IMR-90 (cell line): ENCODE measurements around the gene CNTN4. TPM values are rescaled to one million over a fixed set of nuclear protein-coding genes. Genes with fewer than 3 reads are reported as not detected.

Experiments used
- ATAC-seq: fragments of 200-7000 bp; cut with Tn5 transposase; 2 replicates; pipeline ENCODE4 v1.9.1; 2020; ENCODE audit warnings: low read depth, mild to moderate bottlenecking, moderate library complexity
- BruUV-seq: library from RNA; stranded (reverse); fragments of 400-500 nt; replicated peaks from 2 replicates; lab custom pipeline; 2021; lab: Mats Ljungman, UMichigan
- CTCF ChIA-PET: fragments of 300-600 bp; formaldehyde crosslinking; extraction: SDS; loops from one replicate; lab custom pipeline; 2021; ENCODE audit warnings: antibody characterized with exemption; lab: Yijun Ruan, JAX
- POLR2A ChIA-PET: fragments of 300-600 bp; sonication (Branson Sonifier 250); formaldehyde crosslinking; loops from one replicate; lab custom pipeline; 2022; ENCODE audit warnings: antibody characterized with exemption; ENCODE audit not compliant: unreplicated experiment; lab: Charles Lee
- DNase-seq: peaks from one replicate; pipeline ENCODE4 v3.0.0; 2013
- H2AFZ ChIP-seq: replicated peaks from 2 replicates; pipeline ENCODE3; 2013; ENCODE audit warnings: low read length, mild to moderate bottlenecking; ENCODE audit not compliant: poor library complexity
- H2AK5ac ChIP-seq: 2 replicates; pipeline ENCODE4 v1.6.1; 2013; ENCODE audit warnings: low read depth, low read length, inconsistent platforms
- H2AK9ac ChIP-seq: replicated peaks from 2 replicates; pipeline ENCODE3; 2013; ENCODE audit warnings: mild to moderate bottlenecking, low read depth, low read length, moderate library complexity; ENCODE audit not compliant: poor library complexity
- H2BK120ac ChIP-seq: 2 replicates; pipeline ENCODE4 v1.6.1; 2013; ENCODE audit warnings: low read depth, low read length, inconsistent platforms
- H2BK15ac ChIP-seq: 3 replicates; pipeline ENCODE4 v1.6.1; 2013; ENCODE audit warnings: low read depth, low read length, inconsistent platforms
- H2BK20ac ChIP-seq: 2 replicates; pipeline ENCODE4 v1.6.1; 2013; ENCODE audit warnings: low read depth, mild to moderate bottlenecking, inconsistent platforms, low read length, moderate library complexity
- H2BK5ac ChIP-seq: 2 replicates; pipeline ENCODE4 v1.6.1; 2013; ENCODE audit warnings: mild to moderate bottlenecking, low read depth, low read length, inconsistent platforms; ENCODE audit not compliant: poor library complexity, severe bottlenecking
- H3K14ac ChIP-seq: replicated peaks from 2 replicates; pipeline ENCODE4 v1.6.1; 2013; ENCODE audit warnings: low read depth, low read length, inconsistent platforms
- H3K18ac ChIP-seq: 2 replicates; pipeline ENCODE4 v1.6.1; 2013; ENCODE audit warnings: low read depth, low read length, control low read depth
- H3K23ac ChIP-seq: 2 replicates; pipeline ENCODE4 v1.6.1; 2013; ENCODE audit warnings: low read depth, low read length, inconsistent platforms
- H3K27ac ChIP-seq: 2 replicates; pipeline ENCODE4 v1.5.1; 2013; ENCODE audit warnings: mild to moderate bottlenecking, control low read depth, low read length; ENCODE audit not compliant: insufficient read depth
- H3K27me3 ChIP-seq: 2 replicates; pipeline ENCODE4 v1.6.1; 2013; ENCODE audit warnings: low read length; ENCODE audit not compliant: control insufficient read depth, insufficient read depth
- H3K36me3 ChIP-seq: 2 replicates; pipeline ENCODE4 v1.6.1; 2013; ENCODE audit warnings: low read length, mixed read lengths; ENCODE audit not compliant: control insufficient read depth, insufficient read depth
- H3K4ac ChIP-seq: 2 replicates; pipeline ENCODE4 v1.6.1; 2013; ENCODE audit warnings: low read depth, low read length, inconsistent platforms
- H3K4me1 ChIP-seq: 2 replicates; pipeline ENCODE4 v1.6.1; 2013; ENCODE audit warnings: low read length, mixed read lengths; ENCODE audit not compliant: control insufficient read depth, insufficient read depth
- H3K4me2 ChIP-seq: 2 replicates; pipeline ENCODE4 v1.6.1; 2013; ENCODE audit warnings: low read depth, mild to moderate bottlenecking, control low read depth, low read length, moderate library complexity
- H3K4me3 ChIP-seq: 2 replicates; pipeline ENCODE4 v1.5.1; 2013; ENCODE audit warnings: low read depth, mild to moderate bottlenecking, control low read depth, low read length, moderate library complexity; ENCODE audit not compliant: insufficient read depth
- H3K56ac ChIP-seq: 2 replicates; pipeline ENCODE4 v1.6.1; 2013; ENCODE audit warnings: low read length, inconsistent platforms; ENCODE audit not compliant: insufficient read depth; ENCODE audit errors: extremely low read depth
- H3K79me1 ChIP-seq, 2 experiments: 2 replicates each; pipeline ENCODE4 v1.6.1; 2013; ENCODE audit warnings: low read length in 2 of 2, inconsistent platforms in 1 of 2, low read depth in 1 of 2
- H3K9ac ChIP-seq: 2 replicates; pipeline ENCODE4 v1.6.1; 2013; ENCODE audit warnings: low read depth, low read length, control low read depth
- H3K9me1 ChIP-seq: 2 replicates; pipeline ENCODE4 v1.6.1; 2013; ENCODE audit warnings: low read length, inconsistent platforms; ENCODE audit not compliant: insufficient read depth
- H3K9me3 ChIP-seq: 2 replicates; pipeline ENCODE4 v1.6.1; 2013; ENCODE audit warnings: low read length; ENCODE audit not compliant: control insufficient read depth, insufficient read depth
- H4K20me1 ChIP-seq: 2 replicates; pipeline ENCODE4 v1.6.1; 2013; ENCODE audit warnings: low read length, inconsistent platforms; ENCODE audit not compliant: insufficient read depth
- H4K5ac ChIP-seq: 2 replicates; pipeline ENCODE4 v1.6.1; 2013; ENCODE audit warnings: mild to moderate bottlenecking, low read depth, low read length, control low read depth
- H4K8ac ChIP-seq, 2 experiments: 2 replicates each; pipeline ENCODE4 v1.6.1; 2013; ENCODE audit warnings: low read depth in 2 of 2, low read length in 2 of 2, control low read depth in 1 of 2, inconsistent platforms in 1 of 2
- H4K91ac ChIP-seq: 2 replicates; pipeline ENCODE4 v1.6.1; 2013; ENCODE audit warnings: low read depth, low read length, inconsistent platforms; ENCODE audit not compliant: insufficient read depth
- BHLHE40 ChIP-seq: fragments of 150-350 bp; IDR thresholded peaks from 2 replicates; pipeline ENCODE4 v1.6.1; 2016; ENCODE audit warnings: mild to moderate bottlenecking, low read depth, low read length
- CEBPB ChIP-seq: IDR thresholded peaks from 2 replicates; pipeline ENCODE4 v1.6.1; 2012; ENCODE audit warnings: low read depth, low read length, improper control_type of control experiment
- CHD1 ChIP-seq: IDR thresholded peaks from 2 replicates; pipeline ENCODE4 v1.6.1; 2012; ENCODE audit warnings: low read depth, low read length, improper control_type of control experiment
- FOS ChIP-seq: fragments of 150-350 bp; IDR thresholded peaks from 2 replicates; pipeline ENCODE4 v1.6.1; 2016; ENCODE audit warnings: low read depth, low read length
- MAFK ChIP-seq: IDR thresholded peaks from 2 replicates; pipeline ENCODE4 v1.6.1; 2012; ENCODE audit warnings: low read depth, low read length, improper control_type of control experiment
- MAZ ChIP-seq: IDR thresholded peaks from 2 replicates; pipeline ENCODE4 v1.6.1; 2012; ENCODE audit warnings: low read depth, mild to moderate bottlenecking, low read length, improper control_type of control experiment, moderate library complexity, borderline replicate concordance
- MXI1 ChIP-seq: IDR thresholded peaks from 2 replicates; pipeline ENCODE4 v1.6.1; 2012; ENCODE audit warnings: low read depth, mild to moderate bottlenecking, low read length, moderate library complexity, borderline replicate concordance
- NFE2L2 ChIP-seq: fragments of 150-350 bp; IDR thresholded peaks from 2 replicates; pipeline ENCODE4 v1.6.1; 2016; ENCODE audit warnings: low read depth, mild to moderate bottlenecking, low read length
- POLR2A ChIP-seq: IDR thresholded peaks from 2 replicates; pipeline ENCODE4 v1.6.1; 2012; ENCODE audit warnings: mild to moderate bottlenecking, low read depth, low read length
- RAD21 ChIP-seq: IDR thresholded peaks from 2 replicates; pipeline ENCODE4 v1.6.1; 2012; ENCODE audit warnings: low read length, improper control_type of control experiment
- RCOR1 ChIP-seq: IDR thresholded peaks from 2 replicates; pipeline ENCODE4 v1.6.1; 2012; ENCODE audit warnings: mild to moderate bottlenecking, low read length, improper control_type of control experiment; ENCODE audit not compliant: insufficient replicate concordance
- SMC3 ChIP-seq: fragments of 150-350 bp; IDR thresholded peaks from 2 replicates; pipeline ENCODE4 v1.6.1; 2016; ENCODE audit warnings: low read depth, mild to moderate bottlenecking, antibody characterized with exemption, low read length, moderate library complexity
- WGBS, 2 experiments: methylation state at CpG; one replicate each; pipeline versions ENCODE4 v1.1.5 to v1.1.7; 2013; ENCODE audit warnings: missing lambda C conversion rate in 2 of 2; ENCODE audit not compliant: insufficient read length in 1 of 2; ENCODE audit errors: extremely low coverage in 2 of 2; 5-methylcytosine and 5-hydroxymethylcytosine counted together
- dilution Hi-C: fragments of 300-500 bp; cut with HindIII; formaldehyde crosslinking; loops from one replicate; pipeline ENCODE4 v1.14.3; 2018; ENCODE audit warnings: low sequenced_read_pairs; ENCODE audit not compliant: unreplicated experiment
- in situ Hi-C: fragments of 300-500 bp; cut with MboI; formaldehyde crosslinking; loops from 3 replicates; pipeline ENCODE4 v1.14.3; 2019; ENCODE audit warnings: low sequenced_read_pairs, inconsistent platforms, mixed read lengths
- intact Hi-C: fragments of 100-400 bp; cut with micrococcal nuclease; formaldehyde crosslinking; loops from 2 replicates; pipeline ENCODE4 v1.10.0; 2022
- polyA plus RNA-seq, 3 experiments: library from polyadenylated mRNA; depleted of rRNA; stranded (reverse); fragments of >200 nt; gene quantifications; 2 replicates each; pipeline ENCODE4 v1.2.3, GENCODE V29; 2012; ENCODE audit warnings: low replicate concordance in 1 of 3
- total RNA-seq: library from RNA; depleted of rRNA; stranded (reverse); fragments of >200 nt; gene quantifications from 2 replicates; pipeline ENCODE4 v1.2.3, GENCODE V29; 2012
- TF ChIP-seq, protein P1 (sequence below): conservative IDR thresholded peaks from 2 replicates; pipeline ENCODE4 v1.5.1; 2012; ENCODE audit warnings: mild to moderate bottlenecking, low read depth, low read length, improper control_type of control experiment
- TF ChIP-seq, protein P2 (sequence below): fragments of 150-350 bp; IDR thresholded peaks from 2 replicates; pipeline ENCODE4 v1.6.1; 2017; ENCODE audit warnings: mild to moderate bottlenecking, antibody characterized with exemption, low read length, low read depth

CNTN4 gene
- total and polyA plus RNA-seq, 2 of the 4 experiments (the other 2 are of a cell fraction), result under 0.01 TPM; not detected in 1

DNA sequence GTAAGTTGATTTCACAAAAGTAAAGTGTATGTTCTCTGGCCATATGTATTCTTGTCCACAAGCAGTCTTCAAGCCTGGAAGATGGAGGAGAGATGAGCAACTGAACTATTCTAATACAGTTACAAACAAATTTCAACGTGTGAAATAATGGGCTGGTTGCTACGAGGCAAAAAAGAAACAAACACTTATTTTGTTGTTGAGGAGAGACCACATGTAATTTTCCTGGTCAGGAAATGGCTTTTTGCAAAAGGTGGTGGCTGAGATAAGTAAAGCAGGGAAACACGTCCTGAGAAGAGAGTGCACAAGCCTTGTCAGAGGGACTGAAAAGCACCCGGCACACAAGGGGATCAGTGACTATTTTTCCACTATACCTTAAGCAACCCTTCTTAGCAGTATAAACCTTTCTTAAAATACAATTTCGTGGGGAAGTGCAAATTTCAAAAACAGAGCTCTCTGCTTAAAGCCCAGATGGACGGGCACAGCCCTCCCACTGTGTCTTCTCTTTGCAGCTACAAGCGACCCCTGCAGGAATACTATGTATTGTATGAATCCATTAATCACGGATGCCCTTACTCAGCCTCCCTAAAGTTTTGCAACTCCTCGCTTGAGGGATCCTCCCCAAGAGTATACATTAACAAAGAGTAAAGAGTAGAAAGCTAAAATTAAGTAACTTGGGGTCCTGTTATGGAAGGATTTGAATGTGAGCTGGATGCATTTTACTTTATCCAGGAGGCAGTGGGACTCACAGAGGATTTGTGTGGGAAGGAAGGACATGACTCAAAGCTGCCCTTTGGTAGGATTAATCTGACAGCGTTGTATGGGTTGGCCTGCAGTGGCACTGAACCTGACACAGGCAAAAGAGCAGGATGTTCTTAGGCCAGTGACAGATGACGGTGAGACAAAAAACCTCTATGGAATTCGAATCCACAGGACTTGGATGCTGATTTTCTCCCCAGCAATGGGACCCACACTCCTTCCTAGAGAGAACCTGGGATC is 757.8 kb downstream of the CNTN4 start:
- H3K9me3 ChIP-seq, result peaks cover 6% of the 10 kb centered on the region; the same call in 1 of the 2 replicates
- H2AK9ac ChIP-seq, result no peak overlapping the region
- DNase-seq (no peak), ATAC-seq (no peak)
- in situ Hi-C loops, result no loop called here
- dilution Hi-C loops, result no loop called here
- no peak overlapping the region for H3K18ac ChIP-seq
- no peak overlapping the region for H2BK5ac ChIP-seq
- H3K36me3 ChIP-seq, result no peaks in the 10 kb centered on the region
- H3K79me1 ChIP-seq, result no peaks in the 10 kb centered on the region
- no peak overlapping the region for H3K23ac ChIP-seq
- no peak overlapping the region for H3K9ac ChIP-seq
- intact Hi-C loops, result loop anchor here (10.0 kb wide), 1 partner anchor 302 kb away; no protein-coding TSS in a partner anchor
- H2BK15ac ChIP-seq, result no peak overlapping the region
- no peak overlapping the region for H3K56ac ChIP-seq
- H4K91ac ChIP-seq, result no peak overlapping the region
- H4K20me1 ChIP-seq, result no peaks in the 10 kb centered on the region
- H3K4me1 ChIP-seq, result no peaks in the 10 kb centered on the region
- H2AFZ ChIP-seq, result no peak overlapping the region
- H3K4me3 ChIP-seq, result no peak overlapping the region
- no peak overlapping the region for H3K4me2 ChIP-seq
- no peaks in the 10 kb centered on the region for H3K27me3 ChIP-seq
- CTCF ChIA-PET, result no interaction called here
- POLR2A ChIA-PET, result no interaction called here
- no TSS peak for BruUV-seq
- no peak overlapping the region for H4K5ac ChIP-seq
- H4K8ac ChIP-seq, result no peak overlapping the region
- no peak overlapping the region for H3K27ac ChIP-seq
- H2BK20ac ChIP-seq, result no peak overlapping the region
- 60% methylated on average over 1 of the region's 12 CpGs; no CpG with 5 or more reads in 1 of the 2 experiments for WGBS, 2 experiments
- no peak overlapping the region for H3K4ac ChIP-seq
- no peak overlapping the region for H2BK120ac ChIP-seq
- no peak overlapping the region for H2AK5ac ChIP-seq
- H3K14ac ChIP-seq, result no peak overlapping the region
- no peaks in the 10 kb centered on the region for H3K9me1 ChIP-seq
- TF ChIP-seq CEBPB (no peak), SMC3 (no peak), CHD1 (no peak), RAD21 (no peak), NFE2L2 (no peak), BHLHE40 (no peak), MXI1 (no peak), MAFK (no peak), POLR2A (no peak), FOS (no peak), RCOR1 (no peak), MAZ (no peak)
- TF ChIP-seq, protein P1, sequence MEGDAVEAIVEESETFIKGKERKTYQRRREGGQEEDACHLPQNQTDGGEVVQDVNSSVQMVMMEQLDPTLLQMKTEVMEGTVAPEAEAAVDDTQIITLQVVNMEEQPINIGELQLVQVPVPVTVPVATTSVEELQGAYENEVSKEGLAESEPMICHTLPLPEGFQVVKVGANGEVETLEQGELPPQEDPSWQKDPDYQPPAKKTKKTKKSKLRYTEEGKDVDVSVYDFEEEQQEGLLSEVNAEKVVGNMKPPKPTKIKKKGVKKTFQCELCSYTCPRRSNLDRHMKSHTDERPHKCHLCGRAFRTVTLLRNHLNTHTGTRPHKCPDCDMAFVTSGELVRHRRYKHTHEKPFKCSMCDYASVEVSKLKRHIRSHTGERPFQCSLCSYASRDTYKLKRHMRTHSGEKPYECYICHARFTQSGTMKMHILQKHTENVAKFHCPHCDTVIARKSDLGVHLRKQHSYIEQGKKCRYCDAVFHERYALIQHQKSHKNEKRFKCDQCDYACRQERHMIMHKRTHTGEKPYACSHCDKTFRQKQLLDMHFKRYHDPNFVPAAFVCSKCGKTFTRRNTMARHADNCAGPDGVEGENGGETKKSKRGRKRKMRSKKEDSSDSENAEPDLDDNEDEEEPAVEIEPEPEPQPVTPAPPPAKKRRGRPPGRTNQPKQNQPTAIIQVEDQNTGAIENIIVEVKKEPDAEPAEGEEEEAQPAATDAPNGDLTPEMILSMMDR, result no peak
- TF ChIP-seq, protein P2, sequence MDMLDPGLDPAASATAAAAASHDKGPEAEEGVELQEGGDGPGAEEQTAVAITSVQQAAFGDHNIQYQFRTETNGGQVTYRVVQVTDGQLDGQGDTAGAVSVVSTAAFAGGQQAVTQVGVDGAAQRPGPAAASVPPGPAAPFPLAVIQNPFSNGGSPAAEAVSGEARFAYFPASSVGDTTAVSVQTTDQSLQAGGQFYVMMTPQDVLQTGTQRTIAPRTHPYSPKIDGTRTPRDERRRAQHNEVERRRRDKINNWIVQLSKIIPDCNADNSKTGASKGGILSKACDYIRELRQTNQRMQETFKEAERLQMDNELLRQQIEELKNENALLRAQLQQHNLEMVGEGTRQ, result no peak
